NCI-H128 (cell line): ENCODE data around the gene OPCML.

Source experiments
- DNase-seq: peaks from one replicate; lab custom pipeline; 2025; ENCODE audit not compliant: unreplicated experiment; lab: John Stamatoyannopoulos, UW

OPCML gene

DNA sequence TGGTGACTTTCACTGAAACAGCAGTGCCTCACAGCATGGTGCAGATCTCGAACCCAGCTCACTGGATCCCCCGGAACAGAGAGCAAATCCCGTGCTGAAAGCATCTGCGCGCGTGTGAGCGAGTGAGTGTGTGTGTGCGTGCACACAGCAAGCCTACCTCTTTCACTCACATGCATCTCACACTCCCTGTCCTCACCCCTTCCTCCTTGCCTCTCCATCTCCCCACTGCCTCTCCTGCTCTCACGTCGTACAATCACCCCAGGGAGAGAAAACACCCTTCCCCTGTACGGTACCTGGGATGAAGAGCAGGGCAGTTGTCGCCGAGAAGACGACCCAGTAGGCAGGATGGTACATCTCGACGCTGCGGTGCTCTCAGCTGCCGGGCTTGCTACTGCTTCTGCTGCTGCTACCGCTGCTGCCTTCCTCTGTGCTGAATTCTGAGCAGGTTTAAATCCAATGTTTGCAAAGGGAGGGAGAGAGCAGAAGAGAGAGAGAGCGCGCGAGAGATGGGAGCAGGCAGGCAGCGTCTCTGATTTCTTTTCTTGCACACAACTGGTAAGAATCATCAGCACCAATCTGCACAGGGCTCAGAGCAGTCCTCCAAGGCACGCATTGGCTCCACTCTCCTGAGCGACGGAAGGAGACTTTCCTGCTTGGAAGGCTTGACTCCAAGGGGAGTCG lies at the start of gene OPCML:
Gene OPCML (minus strand): TSS at position 531 of the 681 bp plus-strand sequence.
- DNase-seq, result no peak

DNA sequence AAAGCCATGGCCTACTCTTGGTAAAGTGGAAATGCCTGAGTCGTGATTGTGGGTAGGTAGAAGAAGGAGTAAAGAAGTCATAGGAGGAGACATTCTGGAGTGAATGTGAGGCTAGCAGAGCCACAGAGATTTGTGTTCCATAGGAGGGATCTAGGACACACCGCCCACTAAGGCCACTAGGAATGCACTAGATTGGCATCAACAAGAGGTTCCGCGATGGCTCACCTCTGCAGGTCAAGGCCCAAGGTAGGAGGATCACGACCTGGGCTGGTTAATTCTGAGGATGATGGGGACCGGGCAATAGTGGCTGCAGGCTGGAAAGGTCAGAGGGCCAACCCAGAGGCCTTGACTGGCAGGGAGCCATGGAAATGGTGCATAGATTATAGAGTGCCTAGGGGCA lies 48.8 kb upstream of the OPCML start:
- no peak for DNase-seq

DNA sequence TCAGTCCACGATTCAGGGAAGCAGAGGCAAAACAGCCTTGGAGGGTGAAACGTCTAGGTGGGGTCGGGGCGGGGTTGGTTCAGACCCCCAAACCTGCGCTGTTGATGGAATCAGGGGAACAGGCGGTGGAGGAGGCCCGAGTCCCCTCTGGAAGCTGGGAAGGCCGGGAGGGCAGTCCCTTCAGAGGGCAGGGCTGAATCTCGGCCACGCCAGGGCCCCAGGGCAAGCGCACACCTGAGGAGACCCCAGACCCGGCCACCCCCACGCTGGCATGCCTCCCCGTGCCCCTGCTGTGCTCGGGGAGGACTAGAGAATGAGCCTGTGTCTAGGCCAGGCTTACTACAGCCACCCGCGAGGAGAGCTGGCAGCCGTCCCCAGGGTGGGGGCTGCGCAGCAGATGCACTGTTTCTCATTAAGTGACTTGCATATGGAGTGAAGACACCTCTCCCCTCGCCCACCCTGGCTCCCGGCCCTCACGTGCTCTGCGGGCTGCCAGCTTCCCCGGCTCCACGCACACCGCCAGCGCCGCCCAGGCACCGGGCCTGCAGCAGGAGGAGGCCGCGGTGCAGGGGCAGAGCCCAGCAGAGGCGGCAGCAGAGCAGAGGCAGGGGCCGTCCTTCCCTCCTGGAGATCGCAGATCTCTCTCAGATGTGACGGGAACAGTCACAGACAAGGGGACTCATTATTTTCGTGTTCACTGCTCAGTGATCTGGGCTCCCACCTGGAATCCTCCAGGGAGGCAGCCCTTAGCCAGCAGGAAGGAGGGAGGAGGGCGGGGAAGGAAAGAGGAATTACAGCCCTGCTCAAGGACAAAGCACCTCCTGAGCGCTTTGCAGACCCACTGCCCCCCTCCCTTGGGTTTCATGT lies 47.1 kb upstream of the OPCML start:
- DNase-seq, result no peak

DNA sequence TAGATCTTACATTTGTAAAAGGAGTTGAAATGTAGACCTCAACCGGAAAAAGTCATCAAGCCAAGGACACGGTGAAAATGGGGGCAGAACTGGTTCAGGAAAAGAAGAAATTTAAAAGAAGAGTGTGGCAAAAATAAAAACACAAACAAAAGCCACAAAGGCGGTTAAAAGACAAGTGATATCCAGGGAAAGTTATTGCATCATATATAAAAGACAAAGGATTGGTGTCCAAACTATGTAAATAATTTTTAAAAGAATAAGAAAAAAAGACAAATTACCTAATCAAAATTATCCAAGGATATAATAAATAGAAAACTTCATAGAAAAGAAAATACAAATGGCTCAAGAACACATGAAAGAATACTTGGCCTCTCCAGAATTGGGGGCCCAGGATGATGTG lies 45.1 kb upstream of the OPCML start:
- no peak for DNase-seq

GRCh38 chr11:133576351-133576750 lies 44.0 kb upstream of the OPCML start:
- no peak for DNase-seq

DNA sequence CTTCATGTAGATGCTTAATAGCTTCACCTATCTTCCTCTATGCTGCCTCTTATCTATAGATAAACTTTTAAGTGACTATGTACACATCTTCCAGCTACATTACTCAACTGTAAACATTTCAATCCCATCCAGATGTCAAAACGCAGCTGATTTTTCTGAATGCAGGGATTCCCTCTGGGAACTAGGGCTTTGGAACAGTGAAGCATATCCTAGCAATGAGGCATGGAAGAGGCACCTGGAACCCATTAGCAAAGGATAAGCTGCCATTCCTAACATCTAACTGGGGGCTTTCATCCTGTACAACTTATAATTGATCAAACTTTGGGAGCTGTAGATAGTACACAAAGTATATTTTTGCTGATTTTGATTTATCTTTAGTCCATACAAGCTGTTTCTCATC lies 40.8 kb upstream of the OPCML start:
- DNase-seq, result no peak

- DNase-seq, result no peak
Measured at GRCh38 chr11:133570376-133570775, 38.1 kb upstream of the OPCML start.

DNA sequence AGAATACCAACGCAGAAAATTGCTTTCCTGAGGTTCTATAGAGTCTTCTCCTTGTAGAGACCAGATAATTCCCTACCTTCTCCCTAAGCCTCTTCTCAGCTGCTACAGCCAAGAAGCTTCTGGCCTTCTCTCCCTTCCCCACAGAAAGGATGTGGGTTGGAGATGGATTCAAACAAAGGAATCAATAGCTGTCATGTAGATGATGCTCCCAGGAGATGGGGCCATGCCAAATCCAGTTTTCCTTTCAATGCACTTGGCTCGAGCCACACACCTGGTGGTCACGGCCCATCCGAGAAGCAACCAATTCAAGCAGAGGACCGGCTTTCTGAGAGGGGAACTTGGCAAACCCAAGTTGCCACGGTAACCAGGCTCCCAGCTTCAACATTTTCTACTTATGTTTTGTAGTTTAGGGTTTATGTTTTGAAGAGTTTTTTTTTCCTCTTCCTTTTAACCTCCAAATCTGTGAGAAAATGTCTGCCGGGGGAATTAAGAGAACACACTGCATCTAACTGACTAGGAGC lies 31.3 kb upstream of the OPCML start:
- no peak for DNase-seq

DNA sequence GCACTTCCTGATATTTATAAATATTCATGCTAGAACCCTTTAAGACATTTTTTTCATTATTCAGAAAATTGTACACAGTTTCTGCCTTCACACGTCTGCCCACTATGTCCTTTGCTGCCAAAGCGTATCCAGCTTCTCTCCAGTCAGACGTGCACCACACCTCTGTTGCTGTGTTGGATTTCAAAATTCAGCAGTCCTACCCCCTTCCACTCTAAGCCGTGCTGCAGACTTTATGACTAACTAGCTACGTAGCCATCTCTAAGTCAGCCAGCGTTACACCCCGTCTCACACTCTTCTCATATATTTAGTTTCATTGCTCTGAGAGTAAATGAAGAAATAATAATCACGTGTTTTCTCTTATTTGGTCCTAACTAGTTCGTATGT lies 28.2 kb upstream of the OPCML start:
- DNase-seq, result no peak

DNA sequence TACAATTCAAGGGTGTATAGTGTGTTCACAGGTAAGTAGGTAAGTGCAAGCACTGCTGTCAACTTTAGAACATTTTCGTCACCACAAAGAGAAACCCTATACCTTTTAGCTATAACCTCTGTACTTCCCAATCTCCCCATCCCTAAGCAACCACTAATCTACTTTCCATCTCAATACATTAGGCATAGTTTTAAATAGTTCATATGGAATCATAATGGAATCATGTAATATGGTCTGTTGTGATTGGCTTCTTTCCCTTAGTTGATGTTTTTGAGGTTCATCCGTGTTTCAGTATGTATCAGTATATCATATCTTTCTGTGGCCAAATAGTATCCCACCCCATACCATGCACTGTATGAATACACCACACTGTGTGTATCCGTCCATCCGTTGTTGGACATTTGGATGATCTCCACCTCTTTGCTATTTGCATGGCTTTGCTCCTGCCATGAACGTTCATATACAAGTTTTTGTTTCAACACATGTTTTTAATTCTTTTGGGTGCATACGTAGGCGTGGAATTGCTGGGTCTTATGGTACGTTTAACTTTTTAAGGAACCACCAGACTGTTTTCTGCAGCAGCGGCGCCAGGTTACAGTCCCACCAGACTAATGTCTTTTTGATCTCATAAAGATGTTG lies 27.7 kb upstream of the OPCML start:
- DNase-seq, result no peak

DNA sequence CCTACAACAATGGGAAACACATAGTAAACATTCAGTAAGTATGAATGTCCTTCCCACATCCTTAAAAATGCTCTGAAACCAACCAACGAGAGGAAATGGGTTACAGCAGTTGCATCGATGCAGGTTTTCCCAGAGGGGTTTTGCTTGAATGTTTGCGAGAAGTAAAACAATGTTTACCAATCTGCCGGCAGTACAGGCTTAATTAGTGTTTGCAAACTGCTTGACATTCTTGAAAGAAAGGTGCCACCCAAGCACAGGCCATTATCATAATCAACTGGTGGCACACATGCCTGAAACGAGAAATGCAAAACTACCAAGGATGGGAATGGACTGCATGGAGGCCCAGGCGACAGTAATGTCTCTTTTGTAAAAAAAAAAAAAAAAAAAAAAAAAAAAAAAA lies 27.1 kb upstream of the OPCML start:
- DNase-seq, result no peak

DNA sequence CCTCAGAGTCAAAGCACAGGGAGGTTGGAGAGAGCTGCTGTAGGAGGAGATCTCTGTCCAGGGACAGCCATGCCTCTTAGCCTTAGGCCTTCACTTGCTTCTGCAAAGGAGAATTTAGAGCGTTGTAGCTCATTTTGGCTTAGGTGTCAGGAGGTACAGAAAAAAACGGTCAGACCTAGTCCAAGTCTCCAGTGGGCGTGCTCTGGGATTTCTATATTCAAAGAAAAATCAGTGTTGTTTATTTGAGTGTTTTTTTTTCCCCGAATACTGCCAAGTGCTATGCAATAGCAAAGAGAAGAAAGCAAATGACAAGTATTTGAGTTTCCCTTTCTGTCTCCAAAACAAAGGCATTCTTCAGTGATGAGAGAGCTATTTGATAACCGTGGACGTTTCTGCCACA lies 22.7 kb upstream of the OPCML start:
- DNase-seq, result no peak

DNA sequence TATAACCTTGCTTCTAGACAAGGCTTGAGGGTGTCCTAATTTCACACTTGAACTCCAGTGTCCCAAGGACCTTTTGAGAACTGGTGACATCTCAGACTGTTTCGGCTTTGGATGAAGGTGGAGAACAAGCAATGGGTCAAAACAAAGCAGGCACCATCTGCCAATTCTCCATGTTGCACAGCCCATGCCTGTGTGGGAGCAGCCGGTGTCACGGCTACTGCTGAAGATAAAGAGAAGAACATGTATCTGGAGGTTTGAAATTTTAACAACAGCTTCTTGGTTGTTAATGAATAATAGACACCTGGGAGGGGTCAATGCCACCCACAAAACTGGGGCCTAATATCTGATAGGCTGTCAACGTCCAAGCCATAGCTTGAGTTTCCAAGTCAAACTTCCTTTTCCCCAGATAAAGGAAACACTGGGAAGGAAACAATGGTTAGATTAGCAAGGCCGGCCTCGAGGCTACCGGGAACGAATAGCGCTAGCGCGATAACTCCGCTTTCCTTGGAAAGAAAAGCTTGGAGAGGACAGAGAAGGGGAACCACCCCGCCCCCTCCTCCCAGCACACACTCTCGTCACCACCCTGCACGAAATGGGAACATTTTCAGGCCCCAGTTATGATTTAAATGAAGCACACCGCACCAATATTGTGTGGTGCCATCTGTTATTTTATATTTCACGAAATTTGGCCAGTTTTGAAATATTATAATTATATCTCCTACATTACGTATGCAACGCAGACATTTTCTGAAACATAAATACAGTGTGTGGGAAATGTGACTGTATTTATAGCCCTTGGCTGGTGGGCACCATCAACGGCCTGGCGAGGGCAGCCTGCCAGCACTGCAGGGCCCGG lies 21.8 kb upstream of the OPCML start:
- no peak for DNase-seq

DNA sequence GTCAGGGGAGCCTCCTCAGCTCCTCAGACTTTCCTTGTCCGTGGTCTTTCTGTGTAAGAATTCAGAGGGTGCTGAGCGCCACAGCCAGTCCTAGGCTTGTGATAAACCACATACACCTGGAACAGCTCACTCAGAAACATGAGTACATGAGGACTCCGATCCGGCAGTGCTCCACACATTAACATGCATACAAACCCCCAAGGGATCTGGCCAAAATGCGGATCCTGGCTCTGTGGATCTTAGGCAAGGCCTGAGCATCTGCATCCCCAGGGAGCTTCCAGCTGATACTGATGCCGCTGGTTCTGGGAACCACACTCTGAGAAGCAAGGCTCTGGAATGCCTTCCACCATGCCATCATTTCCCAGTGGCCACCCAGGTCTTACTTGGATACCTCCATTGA lies 20.6 kb upstream of the OPCML start:
- DNase-seq, result no peak

DNA sequence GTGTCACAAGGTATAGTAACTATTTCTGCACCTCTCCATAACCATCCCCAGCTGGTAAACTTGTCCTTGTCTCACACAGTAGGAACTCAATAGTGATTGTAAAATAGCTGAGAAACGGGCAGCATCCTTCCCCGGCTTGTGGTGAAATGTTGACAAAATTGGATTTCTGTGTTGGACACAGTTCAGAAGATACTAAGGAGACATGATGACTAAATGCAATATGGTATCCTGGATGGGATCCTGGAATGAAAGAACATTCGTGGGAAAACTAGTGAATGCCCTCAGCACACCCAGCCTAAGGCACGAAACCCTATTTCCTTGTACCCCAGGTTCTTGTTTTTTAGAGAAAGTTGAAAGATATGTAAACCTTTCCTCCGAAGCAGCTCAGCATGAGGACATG lies 18.8 kb upstream of the OPCML start:
- DNase-seq, result no peak

DNA sequence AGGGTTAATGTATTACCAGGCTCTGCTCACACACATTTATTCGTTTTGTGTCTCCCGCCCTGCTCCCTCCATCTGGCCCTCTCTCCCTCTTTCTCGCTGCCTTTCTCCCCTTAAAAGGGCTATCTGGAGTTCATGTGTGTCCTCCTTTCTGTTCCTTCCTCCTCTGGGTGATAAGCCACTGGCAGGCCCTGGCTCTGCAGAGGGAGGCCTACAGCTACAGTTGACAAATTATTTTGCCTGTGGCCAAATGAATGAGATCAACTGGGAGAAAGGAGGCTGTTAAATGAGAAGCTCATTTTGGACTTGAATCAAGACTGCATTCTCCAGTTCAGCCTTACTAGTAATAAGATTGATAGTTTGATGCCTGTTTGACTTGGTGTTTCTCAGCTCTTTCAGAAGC lies 17.5 kb upstream of the OPCML start:
- no peak for DNase-seq

GRCh38 chr11:133548641-133549040 lies 16.3 kb upstream of the OPCML start:
- DNase-seq, result no peak

GRCh38 chr11:133547808-133548494 lies 15.7 kb upstream of the OPCML start:
- DNase-seq, result no peak

GRCh38 chr11:133545199-133545803 lies 13.0 kb upstream of the OPCML start:
- DNase-seq, result no peak

DNA sequence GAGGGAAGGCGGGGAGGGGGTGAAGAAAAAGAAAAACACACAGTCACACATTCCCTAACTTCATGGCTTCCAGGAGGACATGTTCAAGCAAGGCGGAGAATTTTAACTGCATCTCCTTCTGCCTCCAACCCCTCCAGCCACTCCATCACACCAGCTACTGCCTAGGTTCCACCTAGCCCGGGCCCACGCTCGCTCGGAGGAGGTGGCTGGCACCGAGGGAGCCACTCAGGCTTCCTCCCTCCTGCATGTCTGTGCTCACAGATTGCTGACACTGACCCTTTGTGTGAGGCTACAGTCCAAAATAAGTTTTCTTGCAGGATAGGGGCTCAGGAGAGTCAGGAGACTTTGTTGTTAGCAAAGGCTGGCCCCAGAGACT lies 9.4 kb upstream of the OPCML start:
- no peak for DNase-seq
